ENCODE measurements around the gene MAPK11.

The MAPK11 gene

GRCh38 chr22:50269970-50270665, at the start of gene MAPK11:
Gene MAPK11, minus strand, starts transcription at chr22:50270380. Its CDS starts 88 bp downstream, at chr22:50270292.
- H3K27me3 Mint-ChIP-seq = no peaks in the 10 kb centered on the region
- peak within 1 kb of the TSS; percentile 64 for H3K4me3 Mint-ChIP-seq
- no peak within 1 kb of the TSS for H3K27ac Mint-ChIP-seq
- no peaks in the 10 kb centered on the region for H3K36me3 Mint-ChIP-seq
- no peaks in the 10 kb centered on the region for H3K9me3 Mint-ChIP-seq (ENCODE audit: low read depth)
- H3K4me1 Mint-ChIP-seq (ENCODE audit: low read depth) = peaks cover 6% of the 10 kb centered on the region

- Mint-ChIP-seq H3K36me3 (no peaks in the 10 kb centered on the region), H3K27ac (no peak overlapping the region), H3K27me3 (no peaks in the 10 kb centered on the region), H3K9me3 (ENCODE audit: low read depth) (no peaks in the 10 kb centered on the region), H3K4me1 (ENCODE audit: low read depth) (peaks cover 7% of the 10 kb centered on the region), H3K4me3 (no peak overlapping the region)
Observed at GRCh38 chr22:50319503-50319951, 49.3 kb upstream of the MAPK11 start.

DNA sequence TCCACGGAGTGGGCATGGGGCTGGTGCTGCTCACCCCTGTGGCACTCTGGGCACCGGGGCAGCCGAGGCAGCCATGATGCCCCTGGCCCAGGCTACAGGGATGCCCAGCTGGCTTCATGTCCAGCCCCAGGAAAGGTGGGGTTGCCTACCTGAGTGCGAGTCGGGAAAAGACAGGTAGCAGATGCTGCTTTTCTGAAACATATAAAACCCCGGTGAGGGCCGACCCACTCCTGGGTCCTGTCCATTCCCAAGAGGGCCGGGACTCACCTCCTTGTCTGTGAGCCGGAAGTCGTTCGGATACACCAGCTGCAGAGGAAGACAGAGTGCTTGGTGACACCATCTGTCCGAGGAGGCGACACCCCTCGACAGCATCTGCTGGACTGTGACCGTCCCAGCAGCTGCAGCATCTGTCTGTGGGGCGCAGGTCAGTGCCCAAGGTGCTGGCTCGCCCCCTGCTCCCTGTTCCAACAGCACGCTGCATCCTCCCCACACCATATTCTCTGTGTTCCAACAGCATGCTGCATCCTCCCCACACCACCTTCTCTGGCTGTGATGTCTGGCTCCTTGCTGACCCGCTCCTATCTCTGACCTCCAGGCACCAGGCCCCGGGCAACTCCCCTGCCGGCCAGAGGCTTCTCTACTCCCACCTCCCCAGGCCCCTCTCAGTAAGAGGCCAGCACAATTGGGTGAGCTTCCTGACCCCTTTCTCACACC, 48.7 kb upstream of the MAPK11 start:
- Mint-ChIP-seq H3K27ac (no peak overlapping the region), H3K4me3 (no peak overlapping the region), H3K36me3 (no peaks in the 10 kb centered on the region), H3K4me1 (ENCODE audit: low read depth) (peaks cover 14% of the 10 kb centered on the region), H3K27me3 (no peaks in the 10 kb centered on the region), H3K9me3 (ENCODE audit: low read depth) (no peaks in the 10 kb centered on the region)

- H3K9me3 Mint-ChIP-seq (ENCODE audit: low read depth) = no peaks in the 10 kb centered on the region
Observed at GRCh38 chr22:50318356-50318697, 48.1 kb upstream of the MAPK11 start.

GRCh38 chr22:50317674-50318073, 47.5 kb upstream of the MAPK11 start:
- H3K27ac Mint-ChIP-seq = no peak overlapping the region
- H3K4me3 Mint-ChIP-seq = no peak overlapping the region
- H3K27me3 Mint-ChIP-seq = no peaks in the 10 kb centered on the region
- H3K9me3 Mint-ChIP-seq (ENCODE audit: low read depth) = no peaks in the 10 kb centered on the region
- no peaks in the 10 kb centered on the region for H3K36me3 Mint-ChIP-seq
- H3K4me1 Mint-ChIP-seq (ENCODE audit: low read depth) = peaks cover 16% of the 10 kb centered on the region

More at GRCh38 chr22:50318356-50318697, 48.1 kb upstream of the MAPK11 start:
- no peaks in the 10 kb centered on the region for H3K36me3 Mint-ChIP-seq
- no peaks in the 10 kb centered on the region for H3K27me3 Mint-ChIP-seq
- H3K27ac Mint-ChIP-seq = no peak overlapping the region
- no peak overlapping the region for H3K4me3 Mint-ChIP-seq
- H3K4me1 Mint-ChIP-seq (ENCODE audit: low read depth) = peaks cover 16% of the 10 kb centered on the region

DNA sequence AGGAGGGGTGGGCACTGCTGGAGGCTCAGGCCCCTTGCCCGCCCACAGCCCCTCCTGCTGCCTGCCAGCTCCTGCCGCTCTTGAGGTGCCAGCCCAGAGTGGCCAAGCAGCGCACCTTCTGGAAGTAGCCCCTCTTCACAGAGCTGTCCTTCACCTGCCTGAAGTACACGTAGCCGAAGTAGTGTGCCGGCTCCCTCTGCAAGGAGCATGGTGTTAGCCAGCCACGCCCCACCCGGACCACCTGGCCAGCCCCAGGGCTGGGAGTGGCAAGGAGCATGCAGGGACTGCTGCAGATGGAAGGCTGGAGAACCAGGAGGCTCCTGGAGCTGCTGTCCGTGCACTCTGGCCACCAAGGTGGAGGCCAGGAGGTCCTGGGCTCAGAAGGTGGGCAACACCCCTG, 47.0 kb upstream of the MAPK11 start:
- H3K27ac Mint-ChIP-seq = no peak overlapping the region
- no peaks in the 10 kb centered on the region for H3K9me3 Mint-ChIP-seq (ENCODE audit: low read depth)
- H3K27me3 Mint-ChIP-seq = no peaks in the 10 kb centered on the region
- H3K4me3 Mint-ChIP-seq = no peak overlapping the region
- no peaks in the 10 kb centered on the region for H3K36me3 Mint-ChIP-seq
- peaks cover 16% of the 10 kb centered on the region for H3K4me1 Mint-ChIP-seq (ENCODE audit: low read depth)

DNA sequence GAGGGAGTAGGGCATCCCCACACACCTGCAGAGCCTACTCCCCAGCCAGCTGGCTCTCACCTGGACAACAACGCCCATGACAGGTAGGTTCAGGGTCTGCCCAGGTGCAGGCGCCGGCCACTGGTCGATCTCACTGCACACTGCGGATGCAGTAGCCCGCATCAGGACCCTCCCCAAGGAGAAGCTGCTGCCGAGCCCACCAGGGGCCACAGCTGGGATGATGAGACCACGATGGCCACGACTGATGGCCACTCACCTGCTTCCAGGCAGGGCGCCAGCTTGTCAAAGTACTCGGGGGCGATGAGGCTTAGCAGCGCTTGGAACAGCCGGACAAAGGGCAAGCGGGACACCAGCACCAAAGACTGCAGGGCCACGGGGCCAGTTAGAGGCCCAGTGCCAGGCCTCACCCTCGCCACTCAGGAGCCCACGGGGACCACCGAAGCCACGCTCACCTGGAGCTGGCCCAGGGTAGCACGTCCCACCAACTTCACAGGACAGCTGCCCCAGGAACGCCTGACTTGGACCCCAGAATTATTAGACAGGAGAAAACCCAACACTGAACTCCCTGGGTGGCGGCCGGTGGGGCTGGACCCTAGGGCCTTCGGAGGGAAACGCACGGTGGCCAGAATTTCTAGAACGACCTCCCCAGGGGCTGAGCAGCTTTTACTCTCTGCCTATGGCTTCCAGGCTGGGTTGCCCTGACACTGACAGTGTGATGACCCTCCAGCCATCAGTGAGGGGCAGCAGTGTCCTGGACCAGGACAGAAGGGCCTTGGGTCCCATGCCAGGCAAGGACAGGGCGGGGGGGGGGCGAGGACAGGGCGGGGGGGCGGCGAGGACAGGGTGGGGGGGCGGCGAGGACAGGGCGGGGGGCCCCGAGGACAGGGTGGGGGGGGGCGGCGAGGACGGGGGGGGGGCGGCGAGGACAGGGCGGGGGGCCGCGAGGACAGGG, 46.2 kb upstream of the MAPK11 start:
- Mint-ChIP-seq H3K9me3 (ENCODE audit: low read depth) (no peaks in the 10 kb centered on the region), H3K4me1 (ENCODE audit: low read depth) (peaks cover 16% of the 10 kb centered on the region), H3K36me3 (no peaks in the 10 kb centered on the region), H3K4me3 (no peak overlapping the region), H3K27ac (no peak overlapping the region), H3K27me3 (no peaks in the 10 kb centered on the region)

DNA sequence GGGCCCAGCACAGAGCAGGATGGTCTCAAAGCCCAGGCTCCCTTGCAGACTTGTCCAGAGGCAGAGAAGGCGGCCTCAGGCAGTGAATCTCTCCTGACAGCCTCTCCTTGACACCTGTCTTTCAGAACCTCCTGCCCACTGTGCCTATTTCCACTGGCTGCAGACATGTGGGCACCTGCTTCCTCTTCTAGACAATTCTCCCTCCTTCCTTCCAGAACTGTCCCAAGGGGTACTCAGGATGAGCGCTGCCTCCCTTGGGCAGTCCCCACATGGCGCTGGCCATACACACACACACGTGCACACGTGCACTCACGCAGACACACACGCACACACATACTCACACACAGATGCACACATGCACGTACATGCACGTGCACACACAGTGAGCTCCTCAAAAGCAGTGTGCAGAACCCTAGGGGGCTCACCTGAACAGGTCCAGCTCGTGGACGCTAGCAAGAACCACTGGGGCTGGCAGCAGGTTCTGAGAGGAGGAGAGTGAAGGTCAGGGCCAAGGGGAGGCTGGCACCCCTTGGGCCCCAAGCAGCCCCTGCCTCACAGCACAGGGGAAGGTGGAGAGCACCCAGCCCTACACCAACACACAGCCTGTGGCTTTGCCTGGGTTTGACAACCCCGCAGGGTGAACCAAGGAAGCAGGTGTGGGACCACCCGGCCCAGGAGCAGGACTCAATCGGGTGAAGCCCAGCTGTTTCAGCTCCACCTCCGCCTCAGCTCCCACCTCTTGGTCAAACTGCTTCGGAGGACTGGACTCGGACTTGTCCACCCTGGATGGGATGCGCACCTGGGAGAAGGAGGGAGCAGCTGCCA, 45.3 kb upstream of the MAPK11 start:
- Mint-ChIP-seq H3K27ac (peak overlapping the region; percentile 77), H3K4me1 (ENCODE audit: low read depth) (peaks cover 16% of the 10 kb centered on the region), H3K9me3 (ENCODE audit: low read depth) (no peaks in the 10 kb centered on the region), H3K4me3 (peak overlapping the region; percentile 64), H3K27me3 (no peaks in the 10 kb centered on the region), H3K36me3 (no peaks in the 10 kb centered on the region)

GRCh38 chr22:50314455-50315288, 44.5 kb upstream of the MAPK11 start:
- peak overlapping the region; percentile 93 for H3K27ac Mint-ChIP-seq
- H3K9me3 Mint-ChIP-seq (ENCODE audit: low read depth) = no peaks in the 10 kb centered on the region

DNA sequence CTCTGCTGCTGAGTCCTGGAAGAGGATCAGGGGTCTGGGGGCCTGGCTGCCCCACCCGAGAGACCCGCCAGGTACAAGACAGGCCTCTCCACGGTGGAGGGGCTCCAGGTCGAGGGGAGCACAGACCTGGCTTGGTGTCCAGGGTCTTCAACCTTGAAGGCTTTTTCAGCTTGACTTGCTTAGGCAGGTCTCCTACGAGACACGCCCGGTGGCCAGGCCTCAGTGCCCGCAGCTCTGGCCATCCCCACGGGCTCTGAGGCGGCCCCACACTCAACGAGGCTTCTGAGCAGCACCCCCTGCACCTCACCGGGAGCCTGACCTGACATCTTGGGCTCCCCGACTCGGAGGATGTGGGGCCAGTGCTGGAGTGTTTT, 43.9 kb upstream of the MAPK11 start:
- H3K4me1 Mint-ChIP-seq (ENCODE audit: low read depth) = peaks cover 16% of the 10 kb centered on the region
- H3K36me3 Mint-ChIP-seq = no peaks in the 10 kb centered on the region
- H3K9me3 Mint-ChIP-seq (ENCODE audit: low read depth) = no peaks in the 10 kb centered on the region
- H3K4me3 Mint-ChIP-seq = peak overlapping the region; percentile 92
- peak overlapping the region; percentile 93 for H3K27ac Mint-ChIP-seq
- no peaks in the 10 kb centered on the region for H3K27me3 Mint-ChIP-seq

More at GRCh38 chr22:50314455-50315288, 44.5 kb upstream of the MAPK11 start:
- peak overlapping the region; percentile 92 for H3K4me3 Mint-ChIP-seq
- H3K27me3 Mint-ChIP-seq = no peaks in the 10 kb centered on the region
- peaks cover 16% of the 10 kb centered on the region for H3K4me1 Mint-ChIP-seq (ENCODE audit: low read depth)
- no peaks in the 10 kb centered on the region for H3K36me3 Mint-ChIP-seq

DNA sequence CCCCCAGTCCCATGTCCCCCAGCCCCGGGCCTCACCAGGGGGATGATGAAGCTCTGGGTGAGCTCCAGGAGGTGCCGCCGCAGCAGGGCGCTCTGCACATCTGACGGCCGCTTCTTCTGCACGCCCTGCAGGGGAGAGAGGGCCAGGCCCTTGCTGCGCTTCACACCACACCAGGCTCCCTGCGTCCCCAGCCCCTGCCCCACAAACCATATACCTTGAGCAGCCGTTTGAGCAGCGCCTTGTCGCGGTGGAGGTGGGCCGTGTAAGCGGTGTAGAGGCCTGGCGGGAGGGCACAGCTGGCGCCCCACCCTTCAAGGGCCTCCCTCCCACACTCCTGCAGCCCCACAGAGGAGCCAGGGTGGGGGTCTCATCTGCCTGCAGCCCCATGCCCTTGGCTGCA, 43.4 kb upstream of the MAPK11 start:
- Mint-ChIP-seq H3K27ac (no peak overlapping the region), H3K4me3 (peak overlapping the region; percentile 92), H3K27me3 (peaks cover 2% of the 10 kb centered on the region), H3K4me1 (ENCODE audit: low read depth) (peaks cover 18% of the 10 kb centered on the region), H3K36me3 (no peaks in the 10 kb centered on the region), H3K9me3 (ENCODE audit: low read depth) (no peaks in the 10 kb centered on the region)

GRCh38 chr22:50313021-50313420, 42.8 kb upstream of the MAPK11 start:
- H3K36me3 Mint-ChIP-seq = no peaks in the 10 kb centered on the region
- H3K4me1 Mint-ChIP-seq (ENCODE audit: low read depth) = peaks cover 18% of the 10 kb centered on the region
- no peak overlapping the region for H3K27ac Mint-ChIP-seq
- no peak overlapping the region for H3K4me3 Mint-ChIP-seq
- no peaks in the 10 kb centered on the region for H3K9me3 Mint-ChIP-seq (ENCODE audit: low read depth)
- H3K27me3 Mint-ChIP-seq = peaks cover 2% of the 10 kb centered on the region

- no peak overlapping the region for H3K27ac Mint-ChIP-seq
- H3K27me3 Mint-ChIP-seq = peaks cover 2% of the 10 kb centered on the region
- H3K36me3 Mint-ChIP-seq = no peaks in the 10 kb centered on the region
- H3K9me3 Mint-ChIP-seq (ENCODE audit: low read depth) = no peaks in the 10 kb centered on the region
- H3K4me3 Mint-ChIP-seq = no peak overlapping the region
- H3K4me1 Mint-ChIP-seq (ENCODE audit: low read depth) = peaks cover 18% of the 10 kb centered on the region
Observed at GRCh38 chr22:50312371-50312770, 42.2 kb upstream of the MAPK11 start.

Data from activated naive CD8-positive, alpha-beta T cell (primary cell).